GM23338 (cell line): ENCODE data around the gene PTPN6.

ENCODE experiments used
- CREB1 ChIP-seq: fragments of 250-450 bp; sonication (Bioruptor Pico); IDR thresholded peaks from 2 replicates; pipeline ENCODE4 v1.5.0; 2020; ENCODE audit warnings: low read depth, mild to moderate bottlenecking, moderate library complexity
- EZH2 ChIP-seq: fragments of 200-600 bp; sonication (generic); IDR thresholded peaks from one replicate; pipeline ENCODE4 v1.8.0; 2017; ENCODE audit warnings: antibody characterized with exemption, mild to moderate bottlenecking, low read depth; ENCODE audit not compliant: unreplicated experiment
- EZH2phosphoT487 ChIP-seq: fragments of 200-600 bp; sonication (generic); IDR thresholded peaks from one replicate; pipeline ENCODE4 v1.8.1; 2018; ENCODE audit warnings: antibody characterized with exemption; ENCODE audit not compliant: unreplicated experiment
- JUNB ChIP-seq: IDR thresholded peaks from one replicate; pipeline ENCODE4 v1.6.1; 2016; ENCODE audit warnings: antibody characterized with exemption; ENCODE audit not compliant: unreplicated experiment
- NANOG ChIP-seq: IDR thresholded peaks from 2 replicates; pipeline ENCODE4 v1.6.1; 2016; ENCODE audit warnings: antibody characterized with exemption, borderline replicate concordance
- POLR2AphosphoS5 ChIP-seq: IDR thresholded peaks from 2 replicates; pipeline ENCODE4 v1.6.1; 2016; ENCODE audit warnings: antibody characterized with exemption, low read depth
- STAT1 ChIP-seq: IDR thresholded peaks from one replicate; pipeline ENCODE4 v1.6.1; 2016; ENCODE audit warnings: antibody characterized with exemption; ENCODE audit not compliant: unreplicated experiment
- ZNF331 ChIP-seq: fragments of 250-450 bp; sonication (Bioruptor Pico); IDR thresholded peaks from 2 replicates; pipeline ENCODE4 v1.5.0; 2020; ENCODE audit warnings: low read depth, mild to moderate bottlenecking, moderate library complexity
- TF ChIP-seq, protein P1 (sequence below), 2 experiments: fragments of 200-600 bp in 1 of 2; sonication (generic) in 1 of 2; conservative IDR thresholded peaks; 2 replicates each; pipeline versions ENCODE4 v1.5.1 to v1.6.1; 2016 to 2017; ENCODE audit warnings: antibody characterized with exemption in 2 of 2, low read depth in 2 of 2, mild to moderate bottlenecking in 2 of 2, moderate library complexity in 1 of 2
- TF ChIP-seq, protein P2 (sequence below): IDR thresholded peaks from one replicate; pipeline ENCODE4 v1.6.1; 2018; ENCODE audit warnings: antibody characterized with exemption; ENCODE audit not compliant: unreplicated experiment
- TF ChIP-seq, protein P3 (sequence below): fragments of 250-450 bp; sonication (Bioruptor Pico); IDR thresholded peaks from 2 replicates; pipeline ENCODE4 v1.5.0; 2020; ENCODE audit warnings: mild to moderate bottlenecking, moderate library complexity

GRCh38 chr12:6915789-6916285 lies 35.3 kb upstream of the PTPN6 start:
- TF ChIP-seq, protein P1, sequence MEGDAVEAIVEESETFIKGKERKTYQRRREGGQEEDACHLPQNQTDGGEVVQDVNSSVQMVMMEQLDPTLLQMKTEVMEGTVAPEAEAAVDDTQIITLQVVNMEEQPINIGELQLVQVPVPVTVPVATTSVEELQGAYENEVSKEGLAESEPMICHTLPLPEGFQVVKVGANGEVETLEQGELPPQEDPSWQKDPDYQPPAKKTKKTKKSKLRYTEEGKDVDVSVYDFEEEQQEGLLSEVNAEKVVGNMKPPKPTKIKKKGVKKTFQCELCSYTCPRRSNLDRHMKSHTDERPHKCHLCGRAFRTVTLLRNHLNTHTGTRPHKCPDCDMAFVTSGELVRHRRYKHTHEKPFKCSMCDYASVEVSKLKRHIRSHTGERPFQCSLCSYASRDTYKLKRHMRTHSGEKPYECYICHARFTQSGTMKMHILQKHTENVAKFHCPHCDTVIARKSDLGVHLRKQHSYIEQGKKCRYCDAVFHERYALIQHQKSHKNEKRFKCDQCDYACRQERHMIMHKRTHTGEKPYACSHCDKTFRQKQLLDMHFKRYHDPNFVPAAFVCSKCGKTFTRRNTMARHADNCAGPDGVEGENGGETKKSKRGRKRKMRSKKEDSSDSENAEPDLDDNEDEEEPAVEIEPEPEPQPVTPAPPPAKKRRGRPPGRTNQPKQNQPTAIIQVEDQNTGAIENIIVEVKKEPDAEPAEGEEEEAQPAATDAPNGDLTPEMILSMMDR (conservative IDR thresholded peaks at IDR 0.05; ENCODE audit: low read depth in 2 of 2) = no peak
- TF ChIP-seq CREB1 = no peak
- no peak for TF ChIP-seq EZH2
- TF ChIP-seq JUNB = no peak
- no peak for TF ChIP-seq EZH2phosphoT487
- TF ChIP-seq POLR2AphosphoS5 = no peak
- TF ChIP-seq, protein P2, sequence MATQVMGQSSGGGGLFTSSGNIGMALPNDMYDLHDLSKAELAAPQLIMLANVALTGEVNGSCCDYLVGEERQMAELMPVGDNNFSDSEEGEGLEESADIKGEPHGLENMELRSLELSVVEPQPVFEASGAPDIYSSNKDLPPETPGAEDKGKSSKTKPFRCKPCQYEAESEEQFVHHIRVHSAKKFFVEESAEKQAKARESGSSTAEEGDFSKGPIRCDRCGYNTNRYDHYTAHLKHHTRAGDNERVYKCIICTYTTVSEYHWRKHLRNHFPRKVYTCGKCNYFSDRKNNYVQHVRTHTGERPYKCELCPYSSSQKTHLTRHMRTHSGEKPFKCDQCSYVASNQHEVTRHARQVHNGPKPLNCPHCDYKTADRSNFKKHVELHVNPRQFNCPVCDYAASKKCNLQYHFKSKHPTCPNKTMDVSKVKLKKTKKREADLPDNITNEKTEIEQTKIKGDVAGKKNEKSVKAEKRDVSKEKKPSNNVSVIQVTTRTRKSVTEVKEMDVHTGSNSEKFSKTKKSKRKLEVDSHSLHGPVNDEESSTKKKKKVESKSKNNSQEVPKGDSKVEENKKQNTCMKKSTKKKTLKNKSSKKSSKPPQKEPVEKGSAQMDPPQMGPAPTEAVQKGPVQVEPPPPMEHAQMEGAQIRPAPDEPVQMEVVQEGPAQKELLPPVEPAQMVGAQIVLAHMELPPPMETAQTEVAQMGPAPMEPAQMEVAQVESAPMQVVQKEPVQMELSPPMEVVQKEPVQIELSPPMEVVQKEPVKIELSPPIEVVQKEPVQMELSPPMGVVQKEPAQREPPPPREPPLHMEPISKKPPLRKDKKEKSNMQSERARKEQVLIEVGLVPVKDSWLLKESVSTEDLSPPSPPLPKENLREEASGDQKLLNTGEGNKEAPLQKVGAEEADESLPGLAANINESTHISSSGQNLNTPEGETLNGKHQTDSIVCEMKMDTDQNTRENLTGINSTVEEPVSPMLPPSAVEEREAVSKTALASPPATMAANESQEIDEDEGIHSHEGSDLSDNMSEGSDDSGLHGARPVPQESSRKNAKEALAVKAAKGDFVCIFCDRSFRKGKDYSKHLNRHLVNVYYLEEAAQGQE = no peak
- no peak for TF ChIP-seq STAT1
- TF ChIP-seq NANOG = no peak
- TF ChIP-seq, protein P3, sequence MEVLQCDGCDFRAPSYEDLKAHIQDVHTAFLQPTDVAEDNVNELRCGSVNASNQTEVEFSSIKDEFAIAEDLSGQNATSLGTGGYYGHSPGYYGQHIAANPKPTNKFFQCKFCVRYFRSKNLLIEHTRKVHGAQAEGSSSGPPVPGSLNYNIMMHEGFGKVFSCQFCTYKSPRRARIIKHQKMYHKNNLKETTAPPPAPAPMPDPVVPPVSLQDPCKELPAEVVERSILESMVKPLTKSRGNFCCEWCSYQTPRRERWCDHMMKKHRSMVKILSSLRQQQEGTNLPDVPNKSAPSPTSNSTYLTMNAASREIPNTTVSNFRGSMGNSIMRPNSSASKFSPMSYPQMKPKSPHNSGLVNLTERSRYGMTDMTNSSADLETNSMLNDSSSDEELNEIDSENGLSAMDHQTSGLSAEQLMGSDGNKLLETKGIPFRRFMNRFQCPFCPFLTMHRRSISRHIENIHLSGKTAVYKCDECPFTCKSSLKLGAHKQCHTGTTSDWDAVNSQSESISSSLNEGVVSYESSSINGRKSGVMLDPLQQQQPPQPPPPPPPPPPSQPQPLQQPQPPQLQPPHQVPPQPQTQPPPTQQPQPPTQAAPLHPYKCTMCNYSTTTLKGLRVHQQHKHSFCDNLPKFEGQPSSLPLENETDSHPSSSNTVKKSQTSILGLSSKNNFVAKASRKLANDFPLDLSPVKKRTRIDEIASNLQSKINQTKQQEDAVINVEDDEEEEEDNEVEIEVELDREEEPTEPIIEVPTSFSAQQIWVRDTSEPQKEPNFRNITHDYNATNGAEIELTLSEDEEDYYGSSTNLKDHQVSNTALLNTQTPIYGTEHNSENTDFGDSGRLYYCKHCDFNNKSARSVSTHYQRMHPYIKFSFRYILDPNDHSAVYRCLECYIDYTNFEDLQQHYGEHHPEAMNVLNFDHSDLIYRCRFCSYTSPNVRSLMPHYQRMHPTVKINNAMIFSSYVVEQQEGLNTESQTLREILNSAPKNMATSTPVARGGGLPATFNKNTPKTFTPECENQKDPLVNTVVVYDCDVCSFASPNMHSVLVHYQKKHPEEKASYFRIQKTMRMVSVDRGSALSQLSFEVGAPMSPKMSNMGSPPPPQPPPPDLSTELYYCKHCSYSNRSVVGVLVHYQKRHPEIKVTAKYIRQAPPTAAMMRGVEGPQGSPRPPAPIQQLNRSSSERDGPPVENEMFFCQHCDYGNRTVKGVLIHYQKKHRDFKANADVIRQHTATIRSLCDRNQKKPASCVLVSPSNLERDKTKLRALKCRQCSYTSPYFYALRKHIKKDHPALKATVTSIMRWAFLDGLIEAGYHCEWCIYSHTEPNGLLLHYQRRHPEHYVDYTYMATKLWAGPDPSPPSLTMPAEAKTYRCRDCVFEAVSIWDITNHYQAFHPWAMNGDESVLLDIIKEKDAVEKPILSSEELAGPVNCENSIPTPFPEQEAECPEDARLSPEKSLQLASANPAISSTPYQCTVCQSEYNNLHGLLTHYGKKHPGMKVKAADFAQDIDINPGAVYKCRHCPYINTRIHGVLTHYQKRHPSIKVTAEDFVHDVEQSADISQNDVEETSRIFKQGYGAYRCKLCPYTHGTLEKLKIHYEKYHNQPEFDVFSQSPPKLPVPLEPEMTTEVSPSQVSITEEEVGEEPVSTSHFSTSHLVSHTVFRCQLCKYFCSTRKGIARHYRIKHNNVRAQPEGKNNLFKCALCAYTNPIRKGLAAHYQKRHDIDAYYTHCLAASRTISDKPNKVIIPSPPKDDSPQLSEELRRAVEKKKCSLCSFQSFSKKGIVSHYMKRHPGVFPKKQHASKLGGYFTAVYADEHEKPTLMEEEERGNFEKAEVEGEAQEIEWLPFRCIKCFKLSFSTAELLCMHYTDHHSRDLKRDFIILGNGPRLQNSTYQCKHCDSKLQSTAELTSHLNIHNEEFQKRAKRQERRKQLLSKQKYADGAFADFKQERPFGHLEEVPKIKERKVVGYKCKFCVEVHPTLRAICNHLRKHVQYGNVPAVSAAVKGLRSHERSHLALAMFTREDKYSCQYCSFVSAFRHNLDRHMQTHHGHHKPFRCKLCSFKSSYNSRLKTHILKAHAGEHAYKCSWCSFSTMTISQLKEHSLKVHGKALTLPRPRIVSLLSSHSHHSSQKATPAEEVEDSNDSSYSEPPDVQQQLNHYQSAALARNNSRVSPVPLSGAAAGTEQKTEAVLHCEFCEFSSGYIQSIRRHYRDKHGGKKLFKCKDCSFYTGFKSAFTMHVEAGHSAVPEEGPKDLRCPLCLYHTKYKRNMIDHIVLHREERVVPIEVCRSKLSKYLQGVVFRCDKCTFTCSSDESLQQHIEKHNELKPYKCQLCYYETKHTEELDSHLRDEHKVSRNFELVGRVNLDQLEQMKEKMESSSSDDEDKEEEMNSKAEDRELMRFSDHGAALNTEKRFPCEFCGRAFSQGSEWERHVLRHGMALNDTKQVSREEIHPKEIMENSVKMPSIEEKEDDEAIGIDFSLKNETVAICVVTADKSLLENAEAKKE (CRISPR knock-in tag) = no peak
- TF ChIP-seq ZNF331 (CRISPR knock-in tag) = no peak
